Gastroesophageal sphincter (tissue), 2 donors: Measurements from ENCODE around the gene SLC27A2.

ENCODE experiments used
- EP300 ChIP-seq: sonication (generic); formaldehyde crosslinking; IDR thresholded peaks from one replicate; pipeline ENCODE4 v1.6.1; 2017; ENCODE audit warnings: antibody characterized with exemption, mild to moderate bottlenecking
- POLR2A ChIP-seq, 2 donors: fragments of 450-650 bp; IDR thresholded peaks; one replicate each; pipeline ENCODE4 v1.6.1; 2017; ENCODE audit warnings: antibody characterized with exemption in 2 of 2, mild to moderate bottlenecking in 2 of 2, moderate library complexity in 1 of 2

GRCh38 chr15:50244959-50245624 lies 63.1 kb downstream of the SLC27A2 start:
- TF ChIP-seq POLR2A (IDR thresholded peaks at IDR 0.05) (no peak), EP300 (no peak)
